SJSA1 (cell line): ENCODE data around the gene DGLUCY. TPM values are rescaled to one million over a fixed set of nuclear protein-coding genes. Genes with fewer than 3 reads are reported as not detected.
"Not testable (repeated sequence)": the region's sequence is repeated elsewhere in the genome, so short reads cannot be mapped to it uniquely, and the experiment has no call there.

Source experiments
- DNase-seq, 2 experiments: peaks; one replicate each; pipeline ENCODE4 v3.0.0-alpha.2; 2015 to 2020; ENCODE audit warnings: low spot score in 2 of 2, low read depth in 1 of 2
- H3K27ac ChIP-seq: fragments of 250-450 bp; sonication (Bioruptor Pico); 2 replicates; pipeline ENCODE4 v1.5.1; 2020; ENCODE audit warnings: mild to moderate bottlenecking, moderate library complexity
- H3K27me3 ChIP-seq: fragments of 250-450 bp; sonication (Bioruptor Pico); replicated peaks from 2 replicates; pipeline ENCODE4 v1.5.1; 2020; ENCODE audit warnings: mild to moderate bottlenecking, moderate library complexity
- H3K36me3 ChIP-seq: fragments of 250-450 bp; sonication (Bioruptor Pico); 2 replicates; pipeline ENCODE4 v1.5.1; 2020; ENCODE audit warnings: mild to moderate bottlenecking
- H3K4me1 ChIP-seq: fragments of 250-450 bp; sonication (Bioruptor Pico); replicated peaks from 2 replicates; pipeline ENCODE4 v1.6.1; 2021; ENCODE audit warnings: mild to moderate bottlenecking
- H3K4me3 ChIP-seq: fragments of 250-450 bp; sonication (Bioruptor Pico); 2 replicates; pipeline ENCODE4 v1.5.1; 2020; ENCODE audit warnings: mild to moderate bottlenecking
- H3K9me3 ChIP-seq: fragments of 250-450 bp; sonication (Bioruptor Pico); replicated peaks from 2 replicates; pipeline ENCODE4 v1.5.1; 2020; ENCODE audit warnings: mild to moderate bottlenecking
- total RNA-seq: library from RNA; depleted of rRNA; stranded (reverse); fragments of >200 nt; shearing (Covaris generic); gene quantifications from 2 replicates; pipeline ENCODE4 v1.2.3, GENCODE V29; 2014

DGLUCY gene
- total RNA-seq, 1 experiment from 2014 or later = 11.8 TPM

DNA sequence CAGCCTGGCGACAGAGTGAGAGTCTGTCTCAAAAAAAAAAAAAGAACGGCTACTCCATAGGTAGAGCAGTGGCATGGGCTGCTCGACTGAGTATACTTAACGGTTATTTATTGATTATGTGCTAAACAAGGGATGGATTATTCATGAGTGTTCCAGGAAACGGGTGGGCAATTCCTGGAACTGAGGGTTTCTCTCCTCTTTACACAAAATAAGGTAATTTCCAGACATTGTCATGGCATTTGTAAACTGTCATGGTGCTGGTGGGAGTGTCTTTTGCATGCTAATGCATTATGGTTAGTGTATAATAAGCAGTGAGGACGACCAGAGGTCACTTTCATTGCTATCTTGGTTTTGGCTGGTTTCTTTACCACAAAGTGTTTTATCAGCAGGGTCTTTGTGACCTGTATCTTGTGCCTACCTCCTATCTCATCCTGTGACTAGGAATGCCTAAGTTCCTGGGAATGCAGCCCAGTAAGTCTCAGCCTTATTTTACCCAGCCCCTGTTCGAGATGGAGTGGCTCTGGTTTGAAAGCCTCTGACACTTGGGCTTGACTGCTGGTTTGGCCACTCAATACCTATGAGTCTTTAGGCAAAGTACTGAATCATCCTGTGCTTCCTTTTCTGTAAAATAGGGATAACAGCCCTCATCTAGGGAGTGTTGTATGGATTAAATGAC, 3.2 kb downstream of the DGLUCY start:
- Histone ChIP-seq H3K27ac (no peak overlapping the region), H3K27me3 (no peaks in the 10 kb centered on the region), H3K4me1 (peaks cover 29% of the 10 kb centered on the region), H3K4me3 (no peak overlapping the region), H3K9me3 (no peaks in the 10 kb centered on the region), H3K36me3 (no peaks in the 10 kb centered on the region)
- DNase-seq = no peak

DNA sequence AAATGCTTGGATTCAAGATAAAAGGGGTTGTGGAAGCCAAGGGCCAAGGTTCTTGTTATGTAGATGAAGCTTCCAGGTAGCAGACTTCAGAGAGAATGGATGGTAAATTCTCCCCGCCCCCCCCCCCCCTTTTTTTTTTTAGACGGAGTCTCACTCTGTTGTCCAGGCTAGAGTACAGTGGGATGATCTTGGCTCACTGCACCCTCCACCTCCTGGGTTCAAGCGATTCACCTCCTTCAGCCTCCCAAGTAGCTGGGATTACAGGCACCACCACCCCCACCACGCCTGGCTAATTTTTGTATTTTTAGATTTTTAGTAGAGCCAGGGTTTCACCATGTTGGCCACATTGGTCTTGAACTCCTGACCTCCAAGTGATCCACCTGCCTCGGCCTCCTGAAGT, 4.1 kb downstream of the DGLUCY start:
- H3K9me3 ChIP-seq = no peaks in the 10 kb centered on the region

DNA sequence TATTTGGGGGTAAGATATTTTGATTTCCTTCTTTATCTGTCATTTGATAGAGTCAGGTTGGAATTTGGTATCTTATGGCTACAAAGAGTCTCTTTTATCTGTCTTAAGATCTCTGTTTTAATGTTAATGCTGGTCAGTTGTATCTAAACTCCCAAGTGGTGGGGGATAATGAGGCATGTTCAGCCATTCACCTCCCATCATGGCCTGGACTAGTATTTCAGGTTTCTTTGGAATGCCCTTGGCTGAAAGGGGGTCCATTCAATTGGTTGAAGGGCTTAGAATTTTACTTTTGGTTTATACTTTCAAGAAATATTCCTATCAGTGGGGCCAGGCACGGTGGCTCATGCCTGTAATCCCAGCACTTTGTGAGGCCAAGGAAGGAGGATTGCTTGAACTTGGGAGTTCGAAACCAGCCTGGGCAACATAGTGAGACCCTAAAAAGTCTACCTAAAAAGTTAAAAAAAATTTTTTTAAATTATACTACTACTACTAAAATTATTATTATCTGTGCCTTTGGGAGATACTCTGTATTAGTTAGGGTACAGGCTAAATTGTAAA, 4.7 kb downstream of the DGLUCY start:
- no peaks in the 10 kb centered on the region for H3K36me3 ChIP-seq
- DNase-seq = no peak
- peaks cover 24% of the 10 kb centered on the region for H3K4me1 ChIP-seq
- H3K4me3 ChIP-seq = no peak overlapping the region
- no peak overlapping the region for H3K27ac ChIP-seq
- no peaks in the 10 kb centered on the region for H3K9me3 ChIP-seq
- no peaks in the 10 kb centered on the region for H3K27me3 ChIP-seq

More for the DNA sequence above, 4.1 kb downstream of the DGLUCY start:
- DNase-seq = no peak
- Histone ChIP-seq H3K27ac (no peak overlapping the region), H3K4me3 (no peak overlapping the region), H3K4me1 (peaks cover 29% of the 10 kb centered on the region), H3K27me3 (no peaks in the 10 kb centered on the region), H3K36me3 (no peaks in the 10 kb centered on the region)

DNA sequence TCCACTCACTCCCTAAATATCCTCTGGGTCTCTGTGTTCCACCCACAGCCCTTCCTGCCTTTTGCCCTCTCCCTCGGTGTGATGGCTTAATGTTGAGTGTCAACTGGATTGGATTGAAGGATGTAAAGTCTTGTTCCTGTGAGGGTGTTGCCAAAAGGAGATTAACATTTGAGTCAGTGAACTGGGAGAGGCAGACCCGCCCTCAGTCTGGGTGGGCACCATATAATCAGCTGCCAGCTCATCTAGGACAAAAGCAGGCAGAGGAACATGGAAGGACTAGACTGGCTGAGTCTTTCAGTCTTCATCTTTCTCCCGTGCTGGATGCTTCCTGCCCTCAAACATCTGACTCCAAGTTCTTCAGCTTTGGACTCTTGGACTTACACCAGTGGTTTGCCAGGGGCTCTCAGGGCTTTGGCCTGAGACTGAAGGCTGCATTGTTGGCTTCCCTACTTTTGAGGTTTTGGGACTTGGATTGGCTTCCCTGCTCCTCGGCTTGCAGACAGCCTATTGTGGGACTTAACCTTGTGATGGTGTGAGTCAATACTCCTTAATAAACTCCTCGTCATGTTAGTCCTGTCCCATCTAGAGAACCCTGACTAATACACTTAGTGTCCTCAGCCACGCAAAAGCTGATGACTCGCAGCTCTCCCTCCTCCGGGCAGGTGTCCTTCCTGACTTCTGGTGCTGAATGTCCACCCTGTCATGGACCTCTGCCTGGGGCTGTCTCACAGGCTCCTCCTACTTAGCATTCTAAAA, 5.9 kb downstream of the DGLUCY start:
- H3K27ac ChIP-seq = no peak overlapping the region
- no peaks in the 10 kb centered on the region for H3K9me3 ChIP-seq
- no peak overlapping the region for H3K4me3 ChIP-seq
- peaks cover 14% of the 10 kb centered on the region for H3K4me1 ChIP-seq
- no peaks in the 10 kb centered on the region for H3K27me3 ChIP-seq
- H3K36me3 ChIP-seq = no peaks in the 10 kb centered on the region
- no peak for DNase-seq

DNA sequence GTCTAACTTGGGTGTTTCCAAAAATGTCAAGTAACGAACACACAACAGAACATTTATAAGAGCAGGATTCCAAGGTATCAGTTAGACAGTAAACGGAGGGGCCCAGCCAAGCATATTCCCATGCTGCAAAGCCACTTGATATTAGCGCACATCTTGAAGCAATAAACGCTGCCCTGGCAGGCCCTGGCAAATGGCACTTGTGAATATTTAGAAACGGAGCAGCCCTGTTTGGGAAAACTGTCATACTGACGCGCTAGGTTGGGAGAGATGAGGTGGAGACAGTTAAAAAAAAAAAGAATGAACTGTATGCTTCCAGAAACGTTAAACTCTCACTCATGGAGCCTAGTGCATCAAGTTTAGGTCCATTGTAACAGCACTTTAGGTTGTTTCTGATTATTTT, 9.3 kb downstream of the DGLUCY start:
- Histone ChIP-seq H3K36me3 (no peaks in the 10 kb centered on the region), H3K4me1 (no peaks in the 10 kb centered on the region; the same call in 1 of the 2 replicates), H3K27me3 (no peaks in the 10 kb centered on the region), H3K4me3 (no peak overlapping the region), H3K27ac (no peak overlapping the region), H3K9me3 (no peaks in the 10 kb centered on the region)
- DNase-seq = no peak

DNA sequence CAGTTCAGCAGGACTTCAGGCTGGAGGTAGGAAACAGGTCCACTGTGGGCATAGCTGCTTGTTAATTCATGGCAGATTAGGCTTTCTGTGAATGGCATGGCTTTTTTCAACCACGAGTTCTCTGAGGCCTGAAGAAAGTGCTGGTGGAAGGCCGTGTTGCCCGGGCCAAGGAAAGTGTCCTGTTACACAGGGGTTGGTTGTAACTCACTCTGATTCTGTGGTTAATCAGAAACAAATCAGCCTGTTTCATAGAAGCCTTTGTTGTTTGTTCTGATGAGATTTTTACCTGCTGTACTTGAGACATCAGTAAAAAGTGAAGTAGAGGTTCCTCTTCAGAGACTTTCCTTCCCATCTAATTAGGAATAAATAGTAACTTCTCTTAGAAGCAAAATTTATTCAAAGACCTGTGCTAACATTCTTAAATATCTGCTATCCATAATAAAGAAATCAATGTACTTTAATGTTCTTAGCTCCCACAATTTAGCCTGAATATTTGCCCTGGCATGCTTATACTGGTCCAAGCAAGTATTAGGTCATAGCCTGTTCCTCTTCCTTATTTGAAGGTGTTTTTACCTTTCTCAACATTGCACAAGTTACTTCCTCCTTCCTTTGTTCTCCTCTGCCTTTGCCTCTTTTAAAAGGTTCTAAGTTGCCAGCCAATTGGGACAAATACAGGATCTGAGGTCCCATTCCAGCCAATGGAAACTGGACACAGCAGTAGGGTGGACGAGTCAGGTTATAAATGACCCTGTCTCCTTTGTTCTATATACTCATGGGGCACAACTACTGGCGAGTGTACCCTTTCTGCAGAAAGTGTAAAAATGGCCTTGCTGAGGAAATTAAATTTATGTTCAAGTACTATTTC, 10.8 kb downstream of the DGLUCY start:
- DNase-seq, H3K4me1 ChIP-seq, H3K27me3 ChIP-seq, H3K36me3 ChIP-seq, H3K27ac ChIP-seq, H3K4me3 ChIP-seq, H3K9me3 ChIP-seq: not testable (repeated sequence)

DNA sequence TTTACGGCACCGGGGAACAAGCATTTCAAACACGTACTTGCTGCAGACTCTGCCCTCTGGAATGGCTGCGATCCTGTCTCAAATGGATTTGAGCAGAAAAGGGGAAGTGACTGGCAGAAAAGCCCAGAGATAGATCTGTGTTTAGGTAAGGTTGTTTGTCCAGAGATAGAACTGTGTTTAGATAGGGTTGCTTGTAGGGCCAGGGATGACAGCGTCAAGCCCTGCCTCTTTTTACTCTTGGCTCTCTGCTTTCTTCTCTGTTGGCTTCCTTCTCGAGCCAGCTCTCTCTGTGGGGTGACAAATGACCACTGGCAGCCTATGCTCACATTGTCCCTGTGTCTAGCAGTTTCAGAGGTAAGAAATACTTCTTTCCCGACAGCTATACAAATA, 11.4 kb downstream of the DGLUCY start:
- Histone ChIP-seq H3K9me3 (no peaks in the 10 kb centered on the region), H3K27me3 (no peaks in the 10 kb centered on the region), H3K36me3 (no peaks in the 10 kb centered on the region), H3K27ac (no peak overlapping the region), H3K4me3 (no peak overlapping the region), H3K4me1 (no peaks in the 10 kb centered on the region)
- no peak for DNase-seq

DNA sequence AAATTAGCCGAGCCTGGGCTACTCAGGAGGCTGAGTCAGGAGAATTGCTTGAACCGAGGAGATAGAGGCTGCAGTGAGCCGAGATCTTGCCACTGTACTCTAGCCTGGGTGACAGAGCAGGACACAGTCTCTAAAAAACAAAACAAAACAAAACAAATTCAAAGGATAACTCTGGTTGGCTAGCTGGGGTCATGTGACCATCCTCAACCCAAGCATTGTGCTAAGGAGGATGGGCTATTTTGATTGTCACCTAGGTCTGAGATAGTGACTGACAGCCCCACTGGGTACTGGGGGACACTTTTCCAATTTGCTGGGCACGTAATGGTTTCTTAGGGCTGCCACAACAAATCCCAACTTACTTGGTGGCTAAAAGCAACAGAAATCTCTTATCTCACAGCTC, 11.9 kb downstream of the DGLUCY start:
- Histone ChIP-seq H3K27me3 (no peaks in the 10 kb centered on the region), H3K9me3 (no peaks in the 10 kb centered on the region), H3K4me1 (no peaks in the 10 kb centered on the region), H3K27ac (no peak overlapping the region), H3K36me3 (no peaks in the 10 kb centered on the region), H3K4me3 (no peak overlapping the region)
- DNase-seq = no peak

DNA sequence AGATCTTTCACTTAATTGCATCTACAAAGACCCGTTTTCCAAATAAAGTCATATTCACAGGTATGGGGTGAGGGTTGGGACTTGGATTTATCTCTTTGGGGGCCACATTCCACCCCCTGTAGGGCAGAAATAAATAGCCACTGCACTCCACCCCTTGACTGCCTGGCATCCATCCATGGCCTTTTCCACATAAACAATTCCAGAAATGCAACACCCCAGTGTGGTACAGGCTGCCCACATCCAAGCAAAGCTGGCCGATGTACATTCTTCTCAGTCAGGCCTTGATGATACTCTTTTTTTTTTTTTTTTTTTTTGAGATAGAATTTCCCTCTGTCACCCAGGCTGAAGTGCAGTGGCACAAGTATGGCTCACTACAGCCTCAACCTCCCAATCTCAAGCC, 12.9 kb downstream of the DGLUCY start:
- DNase-seq = no peak

DNA sequence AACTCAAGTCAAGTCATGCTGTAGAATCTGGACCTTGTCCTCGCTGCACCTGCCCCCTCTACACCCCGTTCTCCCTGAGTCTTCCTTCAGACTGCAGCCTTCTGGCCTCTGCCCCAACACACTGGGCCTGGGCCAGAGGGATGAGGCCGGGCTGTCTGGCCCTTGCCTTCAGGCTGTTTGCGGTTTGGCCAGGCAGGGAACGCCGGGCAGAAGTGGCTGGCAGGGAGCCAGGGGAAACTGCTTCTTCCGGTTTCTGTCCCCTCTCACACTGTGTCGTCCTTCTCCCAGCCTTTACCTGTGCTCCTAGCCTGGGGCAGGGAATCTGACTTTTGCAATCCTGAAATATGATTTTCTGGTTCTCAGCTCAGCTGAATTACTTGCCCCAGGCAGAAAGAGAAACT, 13.5 kb downstream of the DGLUCY start:
- no peaks in the 10 kb centered on the region for H3K9me3 ChIP-seq
- no peak overlapping the region for H3K27ac ChIP-seq
- H3K27me3 ChIP-seq = no peaks in the 10 kb centered on the region
- H3K4me3 ChIP-seq = no peak overlapping the region
- H3K36me3 ChIP-seq = 0 out of 2 replicates have a peak, but pooled peaks cover 2% of the 10 kb centered on the region
- H3K4me1 ChIP-seq = no peaks in the 10 kb centered on the region
- DNase-seq = no peak

More for the DNA sequence above, 12.9 kb downstream of the DGLUCY start:
- Histone ChIP-seq H3K9me3 (no peaks in the 10 kb centered on the region), H3K4me1 (no peaks in the 10 kb centered on the region), H3K27me3 (no peaks in the 10 kb centered on the region), H3K27ac (no peak overlapping the region), H3K4me3 (no peak overlapping the region), H3K36me3 (0 out of 2 replicates have a peak, but pooled peaks cover 1% of the 10 kb centered on the region)

DNA sequence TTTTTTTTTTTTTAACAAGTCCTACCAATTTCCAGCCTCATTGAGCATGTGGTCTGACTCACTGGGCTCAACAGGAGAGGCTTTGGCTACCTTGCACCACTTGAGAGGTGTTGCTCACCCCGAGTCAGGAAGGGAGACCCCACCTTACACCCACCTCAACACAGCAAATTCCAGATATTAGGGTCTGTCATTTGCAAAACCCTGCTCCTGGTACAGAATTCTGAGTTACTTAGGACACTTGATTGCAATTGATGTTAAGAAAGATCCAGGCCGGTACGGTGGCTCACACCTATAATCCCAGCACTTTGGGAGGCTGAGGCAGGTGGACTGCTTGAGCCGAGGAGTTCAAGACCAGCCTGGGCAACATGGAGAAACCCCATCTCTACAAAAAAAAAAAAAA, 14.1 kb downstream of the DGLUCY start:
- Histone ChIP-seq H3K27ac (no peak overlapping the region), H3K9me3 (no peaks in the 10 kb centered on the region), H3K27me3 (no peaks in the 10 kb centered on the region), H3K4me1 (no peaks in the 10 kb centered on the region), H3K4me3 (no peak overlapping the region), H3K36me3 (0 out of 2 replicates have a peak, but pooled peaks cover 2% of the 10 kb centered on the region)
- DNase-seq = no peak

DNA sequence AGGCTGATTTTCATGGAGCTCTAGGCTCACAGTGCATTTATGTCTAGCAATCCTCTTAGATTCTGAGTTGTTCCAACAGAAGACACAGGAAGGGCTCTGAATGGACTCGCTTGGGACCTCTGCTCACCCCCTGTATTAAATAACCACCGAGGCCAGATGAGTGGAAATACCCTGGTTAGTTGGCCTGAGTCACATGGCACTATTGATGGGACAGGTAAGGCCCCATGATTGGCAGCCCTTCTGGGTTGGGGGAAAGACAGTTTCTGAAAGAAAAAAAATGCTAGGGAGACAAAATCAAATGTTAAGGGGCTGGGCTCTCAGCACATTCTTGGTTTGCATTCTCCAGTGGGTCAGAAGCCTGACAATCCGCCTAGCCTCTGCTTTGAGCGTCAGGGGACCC, 14.8 kb downstream of the DGLUCY start:
- Histone ChIP-seq H3K27ac (no peak overlapping the region), H3K4me3 (no peak overlapping the region), H3K9me3 (no peaks in the 10 kb centered on the region), H3K36me3 (0 out of 2 replicates have a peak, but pooled peaks cover 2% of the 10 kb centered on the region), H3K27me3 (no peaks in the 10 kb centered on the region), H3K4me1 (no peaks in the 10 kb centered on the region)
- no peak for DNase-seq

DNA sequence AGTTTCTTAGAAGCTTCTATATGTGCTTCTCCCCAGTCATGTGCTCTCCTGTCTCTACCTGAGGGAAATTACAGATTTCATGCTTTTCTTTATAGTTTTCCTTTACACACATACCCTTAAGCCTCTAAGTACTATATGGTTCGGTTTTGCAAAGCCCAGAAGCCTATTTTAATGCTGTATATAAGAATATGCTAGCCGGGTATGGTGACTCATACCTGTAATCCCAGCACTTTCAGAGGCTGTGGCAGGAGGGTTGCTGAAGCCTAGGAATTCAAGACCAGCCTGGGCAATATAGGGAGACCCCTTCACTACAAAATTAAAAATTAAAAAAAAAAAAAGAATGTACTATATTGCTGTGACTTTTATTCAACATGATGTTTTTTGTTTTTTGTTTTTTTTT, 15.4 kb downstream of the DGLUCY start:
- no peak for DNase-seq
- Histone ChIP-seq H3K36me3 (0 out of 2 replicates have a peak, but pooled peaks cover 2% of the 10 kb centered on the region), H3K4me1 (no peaks in the 10 kb centered on the region), H3K9me3 (no peaks in the 10 kb centered on the region), H3K27me3 (no peaks in the 10 kb centered on the region), H3K4me3 (no peak overlapping the region), H3K27ac (no peak overlapping the region)
